Activated CD4-positive, CD25-positive, alpha-beta regulatory T cell treated with anti-CD3 and anti-CD28 coated beads, Interleukin-2, amount 50 U/mL, for 16 hours (primary cell): ENCODE results near the gene DBX2.
"Not testable (repeated sequence)": the region's sequence is repeated elsewhere in the genome, so short reads cannot be mapped to it uniquely, and the experiment has no call there.

ENCODE experiments used
- DNase-seq: peaks from one replicate; pipeline ENCODE4 v3.0.0-alpha.2; 2020; ENCODE audit warnings: low read depth, low spot score

DBX2 gene

DNA sequence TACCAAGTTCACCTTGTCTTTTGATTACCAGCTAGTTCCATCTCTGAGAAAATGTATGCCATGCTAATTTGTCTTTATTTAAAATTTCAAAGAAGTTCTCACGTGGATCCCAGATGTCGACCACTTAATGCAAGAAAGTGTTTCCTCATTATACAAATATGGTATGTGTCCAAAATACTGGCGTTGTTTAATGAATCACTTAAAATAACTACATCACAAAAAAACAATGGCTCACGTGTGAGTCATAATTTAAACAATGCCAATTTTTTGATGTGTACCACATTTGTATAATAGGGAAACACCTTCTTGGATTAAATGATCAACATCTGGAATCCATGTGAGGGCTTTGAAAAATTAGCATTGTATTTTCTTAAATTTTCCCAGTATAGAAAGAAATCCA is 40.8 kb downstream of the DBX2 start:
- no peak for DNase-seq

DNA sequence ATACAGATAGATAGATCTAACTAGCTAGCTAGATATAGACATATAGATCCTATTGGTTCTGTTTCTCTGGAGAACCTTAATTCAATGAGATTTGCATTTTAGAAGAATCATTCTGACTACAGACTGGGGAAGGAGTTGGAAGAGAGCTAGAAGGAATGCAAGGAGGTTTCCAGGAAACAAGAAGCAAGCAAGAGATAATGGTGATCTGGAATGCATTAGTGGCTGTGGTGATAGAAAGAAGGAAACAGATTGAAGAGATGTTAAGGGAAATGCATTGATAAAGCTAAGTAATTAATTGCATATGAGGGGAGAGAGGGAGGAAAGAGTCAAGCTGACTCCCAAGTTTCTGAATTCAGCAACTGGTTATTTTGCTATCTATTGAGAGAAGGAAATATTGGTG is 42.7 kb downstream of the DBX2 start:
- no peak for DNase-seq

DNA sequence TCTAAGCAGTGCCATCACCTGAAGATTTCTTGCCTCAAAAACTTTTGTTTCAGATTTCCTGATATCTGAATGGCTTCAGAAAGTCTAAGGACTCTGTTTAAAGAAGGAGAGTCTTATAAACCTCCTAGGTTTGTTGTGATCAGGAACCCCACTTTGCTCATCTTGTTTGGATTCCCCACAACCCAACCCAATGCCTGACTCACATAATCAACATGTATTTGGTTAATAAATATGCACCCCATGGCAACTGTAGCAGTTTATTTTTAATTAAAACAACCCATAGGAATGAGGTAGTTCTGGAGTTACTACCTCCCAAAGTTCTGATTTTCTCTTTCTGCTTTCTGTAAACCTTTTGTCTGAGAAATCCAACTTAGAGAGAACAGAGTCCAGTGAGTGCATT is 51.5 kb downstream of the DBX2 start:
- DNase-seq, result no peak

DNA sequence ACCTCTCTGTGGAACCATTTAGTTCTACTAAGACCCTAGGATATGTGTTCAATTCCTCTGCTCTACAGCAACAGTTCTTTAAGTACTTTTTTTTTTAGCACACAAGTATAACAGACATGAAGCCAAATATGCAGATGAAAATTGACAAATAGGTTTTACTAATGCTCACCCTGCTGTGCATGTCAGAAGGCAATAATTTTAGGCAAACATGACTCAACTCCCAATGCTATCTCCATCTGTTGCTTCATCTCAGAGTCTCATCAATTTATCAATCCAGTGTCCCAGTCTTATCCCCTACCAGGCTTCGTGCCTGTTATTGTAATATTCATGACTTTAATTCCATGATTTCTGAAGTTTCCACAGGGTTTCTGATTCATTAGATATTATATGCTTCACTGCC is 57.7 kb downstream of the DBX2 start:
- DNase-seq, result no peak

- DNase-seq, result not testable (repeated sequence)
These were observed 66.0 kb downstream of the DBX2 start for GRCh38 chr12:44984863-44985262.

DNA sequence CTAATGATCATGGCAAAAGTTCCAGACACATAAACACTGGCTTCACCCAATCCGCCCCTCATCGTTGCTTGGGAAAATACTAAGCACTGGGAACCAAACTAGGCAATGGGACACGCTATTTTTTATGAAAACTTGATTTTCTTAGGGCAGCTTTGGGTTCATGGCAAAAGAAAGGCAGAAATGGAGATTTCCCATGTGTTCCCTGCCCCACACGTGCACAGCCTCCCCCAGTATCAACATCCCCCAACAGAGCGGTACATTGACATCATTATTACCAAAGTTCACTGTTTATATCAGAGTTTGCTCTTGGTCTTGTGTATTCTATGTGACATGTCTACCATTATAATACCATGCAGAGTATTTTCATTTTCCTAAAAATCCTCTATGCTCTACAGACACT is 71.0 kb downstream of the DBX2 start:
- no peak for DNase-seq

GRCh38 chr12:44976246-44976645 is 74.7 kb downstream of the DBX2 start:
- DNase-seq, result no peak

DNA sequence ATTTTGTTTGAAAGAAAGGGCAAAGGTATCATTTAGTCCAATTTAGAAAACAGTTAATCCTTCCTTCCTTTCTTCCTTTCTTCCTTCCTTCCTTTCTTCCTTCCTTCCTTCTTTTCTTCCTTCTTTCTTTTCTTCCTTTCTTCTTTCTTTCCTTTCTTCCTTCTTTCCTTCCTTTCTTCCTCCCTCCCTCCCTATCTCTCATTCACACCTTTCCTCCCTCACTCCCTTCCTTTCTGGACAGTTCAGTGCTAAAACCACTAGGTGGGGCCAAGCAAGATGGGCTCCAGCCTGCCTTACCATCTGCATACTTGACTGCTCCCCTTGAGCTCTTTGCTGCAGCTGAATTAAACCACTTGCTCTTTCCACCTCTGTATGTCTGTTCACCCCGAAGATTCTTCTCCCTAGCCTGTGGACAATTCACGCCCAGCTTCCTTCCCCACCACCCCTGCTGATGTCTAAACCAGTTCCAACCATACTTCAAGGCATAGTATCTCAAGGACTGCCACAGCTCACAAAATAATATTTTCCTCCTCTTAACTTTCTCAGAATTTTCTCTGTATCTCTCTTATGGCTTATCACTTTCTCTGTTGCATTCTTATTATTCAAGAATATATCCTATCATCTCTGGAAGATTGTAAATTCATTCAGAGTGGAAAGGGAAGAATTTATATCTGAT is 78.0 kb downstream of the DBX2 start:
- no peak for DNase-seq

DNA sequence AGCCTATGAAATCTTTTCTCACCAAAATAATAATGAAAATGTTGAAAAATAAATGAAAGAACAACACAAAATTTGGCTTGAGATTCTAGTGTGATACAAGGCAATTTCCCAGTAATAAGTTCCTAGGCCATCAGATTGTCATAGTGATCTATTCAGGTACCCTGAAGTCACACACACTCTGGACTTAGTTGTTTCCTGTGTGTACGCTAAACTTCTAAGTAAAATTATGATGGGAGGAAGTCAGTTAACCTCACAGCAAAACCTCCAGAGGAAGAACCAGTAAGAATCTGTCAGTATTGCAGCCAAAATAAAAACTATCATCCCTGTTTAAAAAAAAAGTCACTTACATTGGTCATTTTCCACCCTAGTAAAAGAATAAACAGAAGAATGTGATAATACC is 81.9 kb downstream of the DBX2 start:
- DNase-seq, result no peak
